Measurements from ENCODE around the gene TPRG1L.

Gene TPRG1L

DNA sequence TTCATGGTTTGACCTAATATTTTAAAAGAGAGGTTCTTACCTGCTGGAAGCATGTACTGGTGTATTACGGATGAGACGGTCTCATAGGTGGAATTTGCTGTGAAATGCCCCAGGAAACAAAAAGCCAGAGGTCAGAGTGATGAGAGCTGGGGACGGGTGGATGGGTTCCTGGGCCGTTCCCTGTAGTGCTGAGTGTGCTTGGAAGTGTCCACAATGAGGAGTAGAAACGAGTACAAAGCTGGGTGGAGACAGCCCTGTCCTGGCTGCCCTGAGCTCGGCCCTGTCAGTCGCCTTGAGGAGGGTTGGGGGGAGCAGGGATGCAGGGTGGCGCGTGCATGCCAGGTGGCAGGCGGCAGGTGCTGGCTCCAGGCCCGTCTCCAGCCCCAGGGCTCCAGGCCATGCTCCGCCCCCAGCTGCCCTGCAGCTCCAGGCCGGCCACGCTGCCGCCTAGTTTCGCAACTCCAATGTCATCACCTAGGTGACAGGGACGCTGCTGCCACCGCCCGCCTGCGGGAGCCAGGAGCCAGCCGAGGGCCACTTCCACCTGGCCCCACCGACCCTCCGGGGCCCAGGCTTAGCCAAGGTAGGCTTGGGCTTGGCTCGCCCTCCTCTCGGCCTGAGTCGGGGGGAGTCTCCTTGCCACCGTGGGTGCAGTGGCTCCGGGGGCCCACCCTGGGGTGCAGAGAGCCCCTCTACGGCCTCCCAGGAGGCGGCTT, 43.9 kb downstream of the TPRG1L start:
- DNase-seq, result peak in 1 of 2 donors; percentile 52

DNA sequence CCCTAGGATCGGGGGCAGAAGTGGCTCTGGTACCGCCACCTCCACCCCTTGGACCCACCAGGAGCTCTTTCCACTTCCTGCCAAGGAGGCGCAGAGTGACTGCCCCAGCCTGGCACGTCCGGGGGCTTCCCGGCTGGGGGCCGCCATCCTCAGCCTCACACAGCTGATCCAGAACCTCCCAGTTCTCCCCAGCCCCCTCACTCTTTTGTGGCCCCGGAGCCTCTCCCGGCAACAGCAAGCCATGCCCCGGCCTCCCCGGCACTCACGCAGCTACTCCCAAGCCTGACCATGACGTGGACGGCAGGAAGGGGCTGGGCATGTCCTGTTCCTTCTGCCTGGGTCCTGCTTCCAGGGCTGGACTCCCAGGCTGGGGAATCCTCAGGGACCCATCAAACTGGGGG, 44.6 kb downstream of the TPRG1L start:
- no peak for DNase-seq

DNA sequence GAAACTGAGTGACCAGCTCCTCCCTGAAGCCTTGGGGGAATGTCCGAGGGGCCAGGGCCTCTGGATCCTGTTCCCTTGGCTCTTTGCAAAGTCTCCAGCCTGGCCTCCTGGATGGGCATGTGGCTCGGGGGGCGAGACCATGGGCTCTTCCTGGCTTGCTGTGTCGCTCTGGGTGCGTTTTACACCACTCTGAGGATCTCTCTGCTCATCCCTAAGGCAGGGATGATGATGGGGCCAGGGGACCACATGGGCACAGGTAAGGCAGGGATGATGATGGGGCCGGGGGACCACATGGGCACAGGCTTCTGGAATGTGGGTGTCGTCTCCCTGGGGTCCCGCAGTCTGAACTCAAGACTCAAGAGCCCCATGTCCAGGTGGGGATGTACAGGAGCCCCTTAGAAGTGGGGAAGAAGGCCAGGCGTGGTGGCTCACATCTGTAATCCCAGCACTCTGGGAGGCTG, 45.2 kb downstream of the TPRG1L start:
- no peak for DNase-seq

DNA sequence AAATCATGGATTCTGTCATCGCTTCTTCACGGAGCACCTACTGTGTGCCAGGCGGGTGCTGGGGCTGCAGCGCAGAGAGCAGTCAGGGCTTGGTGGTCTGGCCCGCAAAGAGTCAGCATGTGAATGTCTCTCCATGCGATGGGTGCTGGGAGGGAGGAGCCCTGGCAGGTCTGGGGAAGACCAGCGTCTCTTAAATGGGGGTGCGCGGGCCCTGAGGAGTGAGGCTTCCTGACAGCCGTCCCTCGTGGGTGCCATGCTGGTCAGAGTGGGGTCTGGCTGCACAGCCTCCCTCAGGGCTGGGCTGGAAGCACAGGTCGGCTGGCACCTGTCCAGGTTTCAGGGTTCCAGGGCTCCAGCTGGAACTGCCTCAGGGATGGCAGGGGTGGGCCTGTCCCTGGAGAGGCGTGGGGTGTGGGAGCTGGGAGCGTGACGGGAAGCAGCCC, 46.0 kb downstream of the TPRG1L start:
- no peak for DNase-seq

DNA sequence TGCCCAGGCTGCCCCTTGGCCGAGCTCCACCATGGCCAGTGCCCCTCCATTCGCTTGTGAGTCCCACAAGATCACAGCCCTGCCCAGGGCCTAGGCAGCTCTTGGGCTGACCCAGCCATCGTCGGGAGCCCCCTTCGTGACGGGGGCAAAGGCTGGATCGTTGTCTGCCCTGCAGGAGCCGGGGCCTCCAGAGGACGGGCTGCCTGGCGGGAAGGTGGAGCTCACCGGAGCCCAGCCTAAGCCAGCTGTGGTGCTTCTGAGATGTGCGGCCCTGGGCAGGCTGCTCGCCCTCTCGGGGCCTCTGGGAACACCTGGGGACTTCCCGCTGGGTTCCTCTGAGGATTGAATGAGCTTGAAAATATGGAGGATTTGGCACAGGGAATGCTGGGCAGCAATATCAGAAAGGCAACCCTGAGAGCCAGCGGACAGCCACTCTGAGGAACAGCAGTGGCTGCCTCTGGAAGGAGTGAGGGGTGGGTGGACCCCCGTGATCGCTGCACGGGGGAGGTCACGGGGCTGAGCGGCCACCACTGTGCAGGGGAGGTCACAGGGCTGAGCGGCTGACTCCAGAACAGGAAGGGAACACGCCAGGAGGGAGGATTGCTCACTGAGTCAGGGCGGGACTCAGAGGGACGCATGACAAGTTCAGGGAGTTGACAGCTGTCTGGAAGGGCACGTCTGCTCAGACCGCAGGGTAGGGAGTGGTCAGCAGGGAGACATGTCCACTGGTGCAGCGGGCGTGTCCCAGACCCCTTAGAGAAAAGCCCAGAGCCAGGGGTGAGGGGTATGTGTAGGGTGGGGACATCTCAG, 46.8 kb downstream of the TPRG1L start:
- no peak for DNase-seq

DNA sequence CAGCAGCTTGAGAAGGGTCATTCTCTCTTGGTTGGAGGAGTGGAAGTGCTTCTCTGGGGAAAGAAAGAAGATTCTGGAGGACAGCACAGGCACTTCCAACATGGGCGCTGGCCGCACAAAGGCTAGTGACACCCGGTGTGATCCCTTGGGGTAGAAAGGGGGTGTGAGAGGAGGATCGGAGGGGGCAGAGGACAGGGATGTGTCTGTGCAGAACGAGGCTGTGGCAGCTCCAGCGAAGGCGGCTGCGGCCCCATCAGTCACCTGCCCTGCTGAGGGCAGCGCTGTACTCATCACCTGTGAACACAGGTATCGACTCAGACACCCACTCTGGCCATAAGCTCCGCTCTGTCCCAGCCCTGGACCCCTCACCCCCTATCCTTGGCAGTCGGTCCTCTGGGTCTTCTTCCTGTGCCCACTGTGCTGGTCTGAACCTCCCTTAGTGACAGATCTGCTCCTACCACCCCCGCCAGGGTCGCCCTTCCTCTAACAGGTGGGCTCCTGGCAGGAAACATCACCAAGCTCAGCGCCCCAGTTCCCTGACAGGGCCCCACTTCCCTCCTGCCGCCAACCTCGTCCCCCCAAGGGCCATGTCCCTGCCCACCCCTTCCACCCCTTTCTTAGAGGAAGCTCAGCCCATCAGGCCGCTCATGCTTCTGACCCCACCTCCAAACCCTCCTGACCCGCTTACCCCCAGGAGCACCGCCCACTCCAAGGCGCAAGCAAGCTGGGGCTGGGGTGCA, 47.6 kb downstream of the TPRG1L start:
- no peak for DNase-seq

DNA sequence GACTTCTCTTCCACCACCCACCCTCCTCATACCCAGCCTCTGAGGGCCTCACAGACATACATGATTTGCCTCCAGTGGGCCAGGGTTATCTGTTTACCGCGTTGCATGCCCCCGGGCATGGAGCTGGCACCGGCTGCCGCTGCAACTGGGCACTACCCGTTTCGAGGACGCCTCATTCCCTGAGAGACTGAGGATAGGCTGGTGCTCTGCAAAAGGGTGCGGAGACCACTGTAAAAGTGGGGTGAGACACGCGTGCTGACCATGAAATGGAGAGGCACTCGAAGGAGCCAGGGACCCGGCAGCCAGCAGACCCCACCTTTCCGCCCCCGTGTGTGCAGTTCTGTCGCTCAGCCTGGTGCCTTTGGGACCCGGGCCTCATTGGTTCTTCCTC, 48.2 kb downstream of the TPRG1L start:
- DNase-seq, result no peak

DNA sequence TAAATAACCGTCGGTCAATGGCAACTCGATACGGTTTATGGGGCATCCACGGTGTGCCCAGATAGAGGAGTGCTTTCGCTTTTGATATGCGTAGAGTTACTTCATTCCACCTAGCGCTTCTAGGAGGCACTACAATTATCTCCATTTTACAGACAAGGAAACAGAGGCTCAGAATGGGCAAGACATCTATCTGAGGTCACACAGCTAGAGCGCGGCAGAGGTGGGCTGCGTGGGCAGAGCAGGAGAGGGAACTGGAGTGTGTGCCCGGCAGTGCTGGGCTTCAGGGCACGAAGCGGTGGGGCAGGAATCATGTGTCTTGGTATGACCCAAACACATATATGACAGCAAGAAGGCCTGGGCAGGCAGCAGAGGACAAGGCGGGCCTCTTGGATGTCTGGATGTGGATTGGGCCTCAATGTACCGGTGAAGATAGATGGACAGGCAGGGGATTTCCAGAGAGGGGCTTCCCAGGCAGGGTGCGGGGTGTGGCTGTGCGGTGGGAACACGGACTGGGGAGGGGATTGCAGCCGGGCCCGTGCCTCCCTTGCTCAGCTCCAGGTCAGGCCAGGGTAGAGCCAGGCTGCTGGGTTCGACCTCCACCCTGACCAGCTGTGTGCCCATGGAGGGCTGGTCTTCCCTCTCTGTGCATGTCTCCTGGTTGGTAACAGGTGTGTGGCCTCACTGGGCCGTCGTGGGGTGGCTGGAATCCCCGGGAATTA, 48.7 kb downstream of the TPRG1L start:
- DNase-seq, result peak in 1 of 2 donors; percentile 21

DNA sequence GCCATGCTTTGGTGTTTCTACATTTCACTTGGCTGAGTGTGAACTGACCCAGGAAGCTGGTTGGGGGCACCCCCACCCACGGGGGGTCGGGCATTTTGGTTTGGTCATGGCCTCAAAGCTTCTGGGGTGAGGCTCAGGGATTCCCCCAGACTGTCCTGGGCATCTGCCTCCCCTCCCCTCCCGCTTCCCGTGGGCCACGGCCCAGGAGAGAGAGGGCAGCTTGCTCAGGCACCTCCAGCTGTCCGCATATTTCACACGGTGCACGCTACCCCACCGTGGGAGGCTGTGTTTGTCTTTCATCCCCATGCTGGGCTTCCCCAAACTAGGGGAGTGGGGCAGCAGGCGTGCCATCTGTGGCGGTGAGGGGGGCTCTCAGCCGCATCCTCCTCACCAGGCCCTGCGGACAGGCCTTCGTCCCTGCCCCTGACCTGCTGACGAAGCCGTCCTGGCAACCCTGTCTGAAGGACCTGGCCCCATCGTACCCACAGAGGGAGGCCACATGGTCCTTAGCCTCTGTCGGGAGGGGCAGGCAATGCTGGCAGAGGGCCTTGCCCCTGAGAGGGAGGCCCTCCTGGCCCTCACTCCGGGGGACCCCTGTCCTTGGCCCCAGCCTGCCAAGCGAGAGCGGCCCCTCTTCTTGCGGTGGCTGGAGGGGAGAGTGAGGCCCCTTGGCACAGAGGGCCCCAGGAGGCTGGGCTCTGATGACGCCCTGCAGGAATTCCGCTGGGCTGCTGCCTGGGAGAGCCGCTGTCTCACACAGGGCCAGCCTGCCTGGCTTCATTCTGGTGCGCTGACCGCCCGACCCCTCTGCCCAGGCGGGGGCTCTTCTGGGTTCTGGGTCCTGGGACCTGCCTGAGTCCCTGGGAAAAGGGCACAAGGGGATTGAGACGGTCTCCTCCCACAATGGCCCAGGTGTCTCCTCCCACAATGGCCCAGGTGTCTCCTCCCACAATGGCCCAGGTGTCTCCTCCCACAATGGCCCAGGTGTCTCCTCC, 49.6 kb downstream of the TPRG1L start:
- no peak for DNase-seq

DNA sequence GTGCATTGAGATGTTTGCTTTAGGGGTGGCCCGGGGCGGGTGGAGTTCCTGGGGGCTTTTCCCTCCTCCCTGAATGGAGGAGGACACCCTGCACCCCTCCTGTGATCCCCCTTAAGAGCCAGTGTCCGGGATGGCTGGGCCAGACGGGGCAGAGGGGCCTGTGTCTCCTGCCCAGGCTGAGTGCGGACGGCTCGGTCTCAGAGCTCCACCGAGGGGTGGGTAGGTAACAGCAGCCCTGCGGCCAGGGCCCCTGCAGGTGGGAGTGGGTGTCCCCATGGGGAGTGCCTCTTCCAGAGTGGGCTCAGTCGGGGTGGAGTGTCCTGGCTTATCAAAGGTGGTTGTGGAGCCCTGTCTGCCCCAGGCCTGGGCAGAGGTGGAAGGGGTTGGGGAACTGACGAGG, 50.6 kb downstream of the TPRG1L start:
- DNase-seq, result no peak

DNA sequence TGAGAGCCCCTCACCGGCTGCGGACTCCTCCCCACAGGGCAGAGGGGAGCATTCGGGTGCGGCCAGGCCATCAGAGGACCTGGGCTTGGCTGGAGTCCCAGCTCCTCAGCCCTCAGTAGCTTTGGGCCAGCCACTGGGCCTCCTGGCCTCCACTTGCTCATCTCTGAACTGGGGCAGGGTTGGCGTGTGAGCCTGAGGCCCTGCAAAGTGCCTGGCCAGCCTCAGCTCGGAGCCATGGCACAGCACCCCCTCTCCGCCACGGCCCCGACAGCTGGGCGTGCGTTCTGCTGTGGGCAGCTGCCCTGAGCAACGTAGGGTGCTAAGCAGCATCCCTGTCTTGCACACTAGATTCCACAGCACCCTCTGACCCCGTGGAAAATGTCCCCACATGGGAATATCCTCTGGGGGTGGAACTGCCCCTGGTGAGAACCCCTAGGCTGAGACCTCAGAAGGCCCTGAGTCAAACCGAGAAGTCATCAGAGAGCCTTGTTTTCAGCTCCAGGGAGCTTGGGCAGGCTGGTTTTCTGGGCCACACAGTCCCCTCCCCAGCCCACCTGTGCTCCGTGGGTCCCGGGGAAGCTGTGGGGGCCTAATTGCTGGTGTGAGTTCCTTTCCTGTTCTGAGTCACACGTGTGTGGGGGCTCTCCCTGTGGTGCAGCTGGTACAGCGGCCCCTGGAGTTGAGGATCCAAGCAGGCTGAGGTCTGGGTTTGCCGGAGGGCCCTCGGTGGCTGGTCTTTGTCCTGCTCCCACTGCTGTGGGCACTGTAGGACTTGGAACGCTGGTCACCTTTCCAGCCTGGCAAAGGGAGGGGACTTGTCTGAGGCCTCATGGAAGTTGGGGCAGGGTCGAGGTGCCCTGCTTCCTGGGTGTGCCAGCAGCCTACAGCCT, 52.0 kb downstream of the TPRG1L start:
- DNase-seq, result no peak

DNA sequence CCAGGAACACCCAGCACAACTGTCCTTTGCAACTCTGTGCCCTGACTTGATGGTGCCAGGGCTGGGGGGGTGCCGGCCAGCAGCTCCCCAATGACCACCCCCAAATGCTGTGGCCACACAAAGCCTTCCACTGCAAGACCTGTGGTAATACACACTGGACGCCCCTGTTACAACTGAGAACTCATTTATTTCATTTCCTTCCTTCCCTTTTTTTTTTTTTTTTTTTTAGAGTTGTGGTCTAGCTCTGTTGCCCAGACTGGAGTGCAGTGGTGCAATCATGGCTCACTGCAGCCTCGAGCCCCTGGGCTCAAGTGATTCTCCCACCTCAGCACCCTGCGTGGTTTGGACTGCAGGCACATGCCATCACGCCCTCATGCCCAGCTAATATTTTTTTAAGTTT, 52.7 kb downstream of the TPRG1L start:
- DNase-seq, result no peak

DNA sequence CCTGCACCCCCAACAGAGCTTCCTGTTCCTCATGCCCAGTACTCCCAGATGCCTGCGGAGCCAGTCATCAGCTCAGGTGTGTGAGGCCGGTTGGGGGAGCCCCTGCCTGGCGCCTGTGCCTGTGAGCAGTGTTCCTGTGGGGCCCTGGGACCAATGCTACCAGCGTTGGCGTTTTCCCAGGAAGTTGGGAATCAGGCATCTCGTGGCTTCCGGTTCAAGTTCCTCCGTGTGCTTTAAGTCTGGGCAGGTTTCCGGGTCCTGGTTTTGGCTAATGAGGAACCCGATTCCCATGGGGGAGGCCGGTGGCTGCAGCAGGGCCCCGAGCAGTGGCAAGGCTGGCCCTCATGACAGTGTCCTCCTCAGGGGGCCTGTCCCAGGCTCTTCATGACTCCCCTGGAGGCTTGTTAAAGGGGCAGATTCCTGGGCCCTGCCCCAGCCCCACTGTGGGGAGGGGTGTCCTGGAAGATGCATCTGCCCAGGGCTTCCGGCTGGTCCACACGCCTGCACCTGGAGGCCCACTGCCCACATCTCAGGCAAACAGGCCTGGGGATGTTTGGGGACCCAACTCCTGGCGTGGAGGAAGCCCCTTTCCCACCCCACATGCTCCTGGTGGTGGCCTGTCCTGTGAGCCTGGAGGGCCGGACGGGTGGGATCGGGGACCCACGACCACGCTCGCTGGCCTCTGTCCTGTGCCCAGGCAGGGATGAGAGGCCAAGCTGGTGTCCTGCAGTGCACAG, 53.7 kb downstream of the TPRG1L start:
- DNase-seq, result no peak

DNA sequence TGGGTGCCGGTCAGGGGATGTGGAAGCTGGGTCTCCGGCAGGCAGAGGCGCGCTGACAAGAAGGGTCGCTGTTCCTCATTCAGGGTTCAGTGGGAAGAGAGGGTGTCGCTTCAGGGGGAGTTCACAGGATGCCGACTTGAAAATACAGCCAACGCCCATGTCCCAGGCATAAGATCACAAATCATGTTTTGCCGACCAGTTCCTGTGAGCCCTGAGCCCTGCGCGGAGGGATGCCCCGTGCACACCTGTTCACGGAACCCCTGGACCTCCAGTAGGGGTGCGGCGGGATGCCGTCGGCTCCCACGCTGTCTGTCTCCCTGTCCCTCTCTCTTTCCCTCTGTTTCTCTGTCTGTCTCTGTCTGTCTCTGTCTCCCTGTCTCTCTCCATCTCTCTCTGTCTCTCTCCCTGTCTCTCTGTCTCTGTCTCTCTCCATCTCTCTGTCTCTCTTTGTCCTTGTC, 54.3 kb downstream of the TPRG1L start:
- no peak for DNase-seq
